Cerebellar cortex (tissue), 1 donor: ENCODE measurements around the gene NFKBIE.

Experiments used
- DNase-seq: peaks from one replicate; pipeline ENCODE4 v3.0.0-alpha.2; 2015; ENCODE audit warnings: low spot score

The NFKBIE gene

DNA sequence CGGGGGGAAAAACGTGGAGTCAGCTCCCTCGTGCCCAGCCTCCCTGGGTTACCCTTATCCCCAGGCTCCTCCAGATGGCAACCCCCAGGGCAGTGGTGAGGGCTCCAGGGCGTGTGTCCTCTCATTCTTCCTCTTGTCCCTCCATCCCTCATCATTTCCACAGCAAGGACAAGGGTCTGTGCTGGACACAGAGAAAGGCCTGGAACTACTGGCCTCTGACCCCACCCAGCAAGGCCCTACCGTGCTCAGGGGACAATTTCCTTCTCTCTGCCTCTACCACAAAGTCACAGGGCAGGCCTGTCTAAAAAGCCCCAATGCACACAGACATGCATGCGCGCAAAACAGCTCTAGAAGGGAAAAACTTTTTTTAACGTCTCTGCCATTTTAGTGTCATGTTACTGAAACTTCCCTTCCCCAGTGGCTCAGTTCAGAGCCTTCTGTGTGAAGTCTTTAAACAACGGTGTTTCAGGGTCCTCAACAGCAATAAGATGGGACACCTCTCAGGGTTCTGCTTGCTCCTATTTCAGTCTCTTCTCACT lies 7.0 kb downstream of the NFKBIE start:
- DNase-seq = no peak

DNA sequence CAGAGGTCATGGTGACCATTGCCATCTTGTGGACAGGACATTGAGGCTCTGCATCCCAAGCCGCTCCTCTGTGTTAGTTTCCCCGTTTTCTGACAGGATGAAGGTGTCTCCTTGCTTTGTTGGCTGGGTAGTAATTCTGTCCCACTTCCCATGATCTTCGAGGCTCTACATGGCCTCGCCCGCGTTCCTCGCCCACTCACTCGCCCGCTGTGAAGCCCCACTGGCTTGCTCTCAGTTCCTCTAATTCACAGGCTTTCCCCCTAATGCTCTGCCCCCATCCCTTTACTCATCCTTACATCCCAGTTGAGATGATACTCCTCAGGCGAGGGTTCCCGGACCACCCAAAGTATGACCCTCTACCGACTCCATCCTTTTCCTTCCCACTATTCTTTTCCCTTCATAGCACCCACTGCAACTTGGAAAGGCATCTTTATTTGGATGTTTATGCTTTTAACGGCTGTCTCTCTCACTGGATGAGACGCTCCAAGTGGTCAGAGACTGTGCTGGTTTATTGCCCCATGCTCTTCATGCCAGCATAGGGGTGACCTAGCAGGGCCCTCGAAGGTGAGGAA lies 7.5 kb downstream of the NFKBIE start:
- DNase-seq = peak; percentile 61

- peak; percentile 78 for DNase-seq
These were observed 8.2 kb downstream of the NFKBIE start, which contains the start of gene SLC35B2 for GRCh38 chr6:44257025-44257752. TSS of gene SLC35B2 (minus strand) at chr6:44257528. CDS start at chr6:44257410, 118 bp downstream.

GRCh38 chr6:44256775-44257024 lies 8.7 kb downstream of the NFKBIE start:
- DNase-seq = no peak

- DNase-seq = peak; percentile 55
These were observed 9.2 kb downstream of the NFKBIE start for GRCh38 chr6:44255871-44256774.

DNA sequence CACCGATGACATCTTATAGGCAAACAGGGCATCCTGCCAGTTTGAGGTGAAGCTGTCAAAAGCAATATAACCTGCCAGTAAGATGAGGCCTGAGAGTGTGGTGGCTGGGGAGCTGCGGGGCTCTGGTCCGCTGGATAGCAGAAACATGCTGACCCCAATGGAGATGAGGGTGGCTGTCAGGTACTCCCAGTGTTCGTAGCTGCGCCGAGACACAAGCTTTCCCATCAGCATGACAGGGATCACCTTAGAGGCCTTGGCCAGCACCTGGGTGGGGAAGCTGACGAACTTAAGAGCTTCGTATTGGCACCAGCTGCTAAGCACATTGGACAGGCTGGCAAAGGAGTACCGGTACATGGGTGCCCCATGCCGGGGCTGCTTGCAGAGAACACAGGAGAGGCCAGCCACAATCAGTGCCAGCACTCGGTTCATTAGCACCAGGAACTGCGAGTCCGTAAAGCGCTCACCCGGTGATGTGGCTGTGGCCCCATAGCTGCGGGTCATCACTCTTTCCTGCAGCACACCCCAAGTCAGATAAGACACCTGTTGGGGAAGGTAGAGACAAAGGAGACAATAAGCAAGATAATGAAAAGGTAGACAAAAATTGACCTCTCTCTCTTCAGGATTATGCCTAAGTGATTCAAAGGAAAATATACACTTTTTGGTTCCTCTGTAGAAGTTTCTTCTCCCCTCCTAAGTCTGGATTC lies 10.1 kb downstream of the NFKBIE start:
- DNase-seq = peak; percentile 60

- peak; percentile 50 for DNase-seq
These were observed 10.9 kb downstream of the NFKBIE start for GRCh38 chr6:44254191-44255104.

DNA sequence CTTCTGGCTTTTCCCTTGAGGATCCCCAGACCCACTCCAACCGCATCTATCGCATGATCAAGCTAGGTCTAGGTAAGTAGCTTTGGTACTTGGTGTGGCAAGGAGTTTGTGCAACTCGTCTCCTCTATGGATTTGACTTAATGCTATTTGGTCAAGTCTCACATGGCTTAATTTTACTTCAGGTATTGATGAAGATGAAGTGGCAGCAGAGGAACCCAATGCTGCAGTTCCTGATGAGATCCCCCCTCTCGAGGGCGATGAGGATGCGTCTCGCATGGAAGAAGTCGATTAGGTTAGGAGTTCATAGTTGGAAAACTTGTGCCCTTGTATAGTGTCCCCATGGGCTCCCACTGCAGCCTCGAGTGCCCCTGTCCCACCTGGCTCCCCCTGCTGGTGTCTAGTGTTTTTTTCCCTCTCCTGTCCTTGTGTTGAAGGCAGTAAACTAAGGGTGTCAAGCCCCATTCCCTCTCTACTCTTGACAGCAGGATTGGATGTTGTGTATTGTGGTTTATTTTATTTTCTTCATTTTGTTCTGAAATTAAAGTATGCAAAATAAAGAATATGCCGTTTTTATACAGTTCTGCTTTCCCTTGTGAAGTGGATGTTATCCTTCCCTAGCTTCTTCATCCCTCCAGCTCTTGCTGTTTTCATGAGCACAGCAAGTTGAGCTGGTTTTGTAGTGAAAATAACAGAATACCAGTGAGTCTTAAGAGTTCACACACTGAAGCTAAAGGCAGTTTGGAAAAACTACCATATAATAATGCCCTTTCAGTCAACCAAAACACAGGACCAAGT lies 11.8 kb downstream of the NFKBIE start:
- peak; percentile 70 for DNase-seq

DNA sequence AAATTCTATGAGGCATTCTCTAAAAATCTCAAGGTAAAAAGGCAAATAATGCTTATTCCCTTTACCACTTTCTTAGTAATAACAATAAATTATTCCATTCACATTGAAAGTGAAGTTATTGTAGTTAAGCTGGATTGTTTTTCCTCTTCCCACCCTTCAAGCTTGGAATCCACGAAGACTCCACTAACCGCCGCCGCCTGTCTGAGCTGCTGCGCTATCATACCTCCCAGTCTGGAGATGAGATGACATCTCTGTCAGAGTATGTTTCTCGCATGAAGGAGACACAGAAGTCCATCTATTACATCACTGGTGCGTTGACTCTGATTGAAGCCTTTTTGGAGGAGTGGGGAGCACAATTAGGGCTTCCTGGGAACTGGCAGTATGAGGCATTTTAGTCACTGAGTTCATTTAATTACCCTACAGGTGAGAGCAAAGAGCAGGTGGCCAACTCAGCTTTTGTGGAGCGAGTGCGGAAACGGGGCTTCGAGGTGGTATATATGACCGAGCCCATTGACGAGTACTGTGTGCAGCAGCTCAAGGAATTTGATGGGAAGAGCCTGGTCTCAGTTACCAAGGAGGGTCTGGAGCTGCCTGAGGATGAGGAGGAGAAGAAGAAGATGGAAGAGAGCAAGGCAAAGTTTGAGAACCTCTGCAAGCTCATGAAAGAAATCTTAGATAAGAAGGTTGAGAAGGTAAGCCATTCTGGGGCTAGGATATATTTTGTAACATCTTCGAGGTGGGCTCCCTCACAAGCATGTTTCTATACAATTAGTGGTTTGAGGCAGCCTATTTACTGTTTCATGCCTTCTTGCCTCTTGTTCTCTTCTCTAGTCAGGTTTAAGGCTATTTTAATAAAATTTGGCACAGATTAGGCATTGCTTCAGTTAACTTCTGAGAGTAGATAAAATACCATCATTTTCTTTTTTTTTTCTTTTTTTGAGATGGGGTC lies 13.5 kb downstream of the NFKBIE start:
- no peak for DNase-seq

DNA sequence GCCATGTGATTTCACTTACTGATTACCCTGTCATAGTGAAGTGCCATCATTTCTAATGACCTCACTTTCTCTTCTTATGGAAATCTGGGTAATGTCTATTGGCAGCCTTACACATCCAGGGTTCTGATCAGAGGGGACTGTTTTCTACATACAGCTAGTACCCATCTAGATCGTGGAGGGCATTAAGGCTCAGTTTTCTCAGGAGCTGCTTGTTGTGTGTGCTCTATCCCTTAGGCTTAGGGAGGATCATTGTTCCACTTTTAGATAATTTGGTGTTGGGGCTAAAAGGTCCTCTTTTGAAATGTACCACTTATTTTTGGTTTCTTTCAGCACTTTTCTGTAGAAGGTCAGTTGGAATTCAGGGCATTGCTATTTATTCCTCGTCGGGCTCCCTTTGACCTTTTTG lies 14.6 kb downstream of the NFKBIE start:
- no peak for DNase-seq

- DNase-seq = no peak
These were observed 15.2 kb downstream of the NFKBIE start for GRCh38 chr6:44250067-44250717.

DNA sequence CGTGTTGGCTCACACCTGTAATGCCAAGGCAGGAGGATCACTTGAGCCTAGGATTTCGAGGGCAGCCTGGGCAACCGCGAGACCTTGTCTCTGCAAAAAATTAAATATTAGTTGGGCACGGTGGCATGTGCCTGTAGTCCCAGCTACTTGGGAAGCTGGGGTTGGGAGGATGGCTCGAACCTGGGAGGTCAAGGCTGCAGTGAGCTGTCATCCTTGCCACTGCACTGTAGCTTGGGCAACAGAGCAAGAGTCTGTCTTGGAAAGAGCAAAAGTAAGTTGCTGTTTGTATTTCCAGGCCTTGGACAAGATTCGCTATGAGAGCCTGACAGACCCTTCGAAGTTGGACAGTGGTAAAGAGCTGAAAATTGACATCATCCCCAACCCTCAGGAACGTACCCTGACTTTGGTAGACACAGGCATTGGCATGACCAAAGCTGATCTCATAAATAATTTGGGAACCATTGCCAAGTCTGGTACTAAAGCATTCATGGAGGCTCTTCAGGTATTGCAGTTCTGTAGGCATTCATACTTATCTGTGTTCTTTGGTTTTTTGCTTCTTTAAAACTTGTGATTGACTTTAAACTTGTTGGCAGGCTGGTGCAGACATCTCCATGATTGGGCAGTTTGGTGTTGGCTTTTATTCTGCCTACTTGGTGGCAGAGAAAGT lies 16.1 kb downstream of the NFKBIE start:
- no peak for DNase-seq

DNA sequence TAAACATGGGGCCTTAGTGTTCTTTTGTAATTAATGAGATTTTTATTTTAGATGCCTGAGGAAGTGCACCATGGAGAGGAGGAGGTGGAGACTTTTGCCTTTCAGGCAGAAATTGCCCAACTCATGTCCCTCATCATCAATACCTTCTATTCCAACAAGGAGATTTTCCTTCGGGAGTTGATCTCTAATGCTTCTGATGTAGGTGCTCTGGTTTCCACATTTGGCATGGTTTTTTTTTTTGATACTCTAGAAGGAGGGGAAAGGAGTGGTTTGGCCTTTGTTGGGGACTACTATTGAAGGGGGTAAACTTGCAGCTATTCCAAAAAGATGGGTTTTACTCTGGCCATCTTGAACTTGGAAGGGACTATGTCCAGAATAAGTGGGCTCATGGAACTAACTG lies 16.8 kb downstream of the NFKBIE start:
- DNase-seq = no peak

DNA sequence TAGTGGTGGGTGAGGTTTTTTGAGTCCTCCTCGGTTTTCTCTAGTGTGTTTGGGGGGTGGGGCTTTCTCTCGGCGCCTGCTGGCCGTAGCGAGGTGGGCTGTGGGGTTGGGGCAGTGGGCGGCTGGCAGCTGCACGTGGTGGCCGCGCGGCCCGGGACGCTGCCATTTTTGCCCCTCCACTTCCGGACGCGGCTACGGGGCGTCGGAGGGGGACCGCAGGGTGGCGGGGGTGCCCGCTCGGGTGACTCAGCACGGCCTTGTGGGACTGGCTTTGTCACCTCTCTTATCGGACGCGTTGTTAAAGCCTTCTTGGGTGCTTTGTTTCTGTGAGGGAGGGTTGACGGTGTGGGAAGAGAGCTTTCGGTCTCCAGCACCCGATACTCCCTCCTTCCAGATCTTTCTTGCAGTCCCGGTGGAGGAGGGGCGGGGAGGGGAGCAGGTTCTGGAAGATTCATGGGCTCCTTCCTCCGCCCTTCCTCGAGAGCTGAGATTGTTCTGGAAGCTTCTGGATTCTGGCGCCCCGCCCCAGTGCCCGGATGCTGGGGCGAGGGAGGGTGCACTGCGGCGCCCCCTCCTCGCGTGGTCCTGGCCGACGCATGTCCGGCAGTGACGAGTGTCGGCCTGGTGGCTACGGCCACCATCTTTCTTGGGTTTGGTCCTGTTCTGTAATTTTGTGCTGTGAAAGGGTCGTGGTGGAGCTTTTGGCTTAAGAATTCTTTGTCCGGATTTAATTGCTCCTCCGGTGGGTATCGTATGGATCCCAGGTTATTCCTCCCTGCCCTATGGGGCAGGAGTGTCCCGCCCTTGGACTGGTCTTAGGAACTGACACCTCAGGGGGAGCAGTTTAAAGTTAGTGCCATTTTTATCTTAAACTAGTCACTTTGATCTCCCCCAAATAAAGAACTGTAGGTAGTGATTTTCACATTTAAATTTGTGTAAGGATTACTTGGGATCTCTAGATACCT lies 17.7 kb downstream of the NFKBIE start:
- DNase-seq = peak; percentile 53

GRCh38 chr6:44246663-44247337 lies 18.6 kb downstream of the NFKBIE start, which contains the start of gene HSP90AB1:
TSS of gene HSP90AB1 (plus strand) at chr6:44247101. CDS start at chr6:44248630, 1,529 bp downstream.
- peak; percentile 99 for DNase-seq
